GM19025 (cell line): ENCODE results near the gene NKX6-1.

Source experiments
- ATAC-seq: cut with Tn5 transposase; IDR thresholded peaks from one replicate; pipeline ENCODE4 v1.9.1; 2021; ENCODE audit warnings: mild to moderate bottlenecking, low read depth, moderate library complexity; ENCODE audit not compliant: unreplicated experiment

The NKX6-1 gene

GRCh38 chr4:84499624-84499982 is 511 bp upstream of the NKX6-1 start:
- no peak for ATAC-seq

GRCh38 chr4:84498203-84498934 is 723 bp downstream of the NKX6-1 start:
- ATAC-seq: no peak

GRCh38 chr4:84497504-84498202 is 1.4 kb downstream of the NKX6-1 start:
- no peak for ATAC-seq

GRCh38 chr4:84496706-84497503 is 2.2 kb downstream of the NKX6-1 start:
- ATAC-seq: no peak

- no peak for ATAC-seq
These were observed 2.8 kb downstream of the NKX6-1 start for GRCh38 chr4:84496331-84496705.

- no peak for ATAC-seq
These were observed 3.3 kb downstream of the NKX6-1 start for GRCh38 chr4:84495794-84496261.

GRCh38 chr4:84495118-84495793 is 3.8 kb downstream of the NKX6-1 start:
- no peak for ATAC-seq

- no peak for ATAC-seq
These were observed 4.6 kb downstream of the NKX6-1 start for GRCh38 chr4:84494531-84494930.

GRCh38 chr4:84494076-84494475 is 5.0 kb downstream of the NKX6-1 start:
- ATAC-seq: no peak

- ATAC-seq: no peak
These were observed 5.8 kb downstream of the NKX6-1 start for GRCh38 chr4:84493092-84493850.

GRCh38 chr4:84492737-84493091 is 6.4 kb downstream of the NKX6-1 start:
- ATAC-seq: no peak

- no peak for ATAC-seq
These were observed 6.8 kb downstream of the NKX6-1 start for GRCh38 chr4:84492290-84492689.

GRCh38 chr4:84491481-84491880 is 7.6 kb downstream of the NKX6-1 start:
- ATAC-seq: no peak

GRCh38 chr4:84490663-84491062 is 8.4 kb downstream of the NKX6-1 start:
- ATAC-seq: no peak

- ATAC-seq: no peak
These were observed 14.9 kb downstream of the NKX6-1 start for GRCh38 chr4:84484236-84484635.

GRCh38 chr4:84483688-84484087 is 15.4 kb downstream of the NKX6-1 start:
- no peak for ATAC-seq

GRCh38 chr4:84482564-84483563 is 16.2 kb downstream of the NKX6-1 start:
- ATAC-seq: no peak

- no peak for ATAC-seq
These were observed 17.2 kb downstream of the NKX6-1 start for GRCh38 chr4:84481860-84482245.
